Measurements from ENCODE around the gene FRAS1.
"Not testable (repeated sequence)": the region's sequence is repeated elsewhere in the genome, so short reads cannot be mapped to it uniquely, and the experiment has no call there.

Gene FRAS1

GRCh38 chr4:78121338-78121904, 64.3 kb downstream of the FRAS1 start:
- DNase-seq (ENCODE audit: low spot score): no peak
- in situ Hi-C loops (cut with MboI; ENCODE audit: low sequenced_read_pairs, unreplicated experiment): no loop called here
- no peak for TF ChIP-seq CTCF (IDR thresholded peaks at IDR 0.05; ENCODE audit: borderline replicate concordance, control extremely low read depth, extremely low read depth, insufficient read depth, missing control alignments)

- DNase-seq (ENCODE audit: low spot score); in situ Hi-C loops (cut with MboI; ENCODE audit: low sequenced_read_pairs, unreplicated experiment): not testable (repeated sequence)
Measured at GRCh38 chr4:78125834-78126331, 68.8 kb downstream of the FRAS1 start.

GRCh38 chr4:78129383-78130108, 72.4 kb downstream of the FRAS1 start:
- no peak for DNase-seq (ENCODE audit: low spot score)
- no peak for TF ChIP-seq CTCF (IDR thresholded peaks at IDR 0.05; ENCODE audit: borderline replicate concordance, control extremely low read depth, extremely low read depth, insufficient read depth, missing control alignments)
- in situ Hi-C loops (cut with MboI; ENCODE audit: low sequenced_read_pairs, unreplicated experiment): no loop called here

- TF ChIP-seq CTCF (IDR thresholded peaks at IDR 0.05; ENCODE audit: borderline replicate concordance, control extremely low read depth, extremely low read depth, insufficient read depth, missing control alignments): no peak
- no peak for DNase-seq (ENCODE audit: low spot score)
- in situ Hi-C loops (cut with MboI; ENCODE audit: low sequenced_read_pairs, unreplicated experiment): no loop called here
Measured at GRCh38 chr4:78131403-78131802, 74.3 kb downstream of the FRAS1 start.

GRCh38 chr4:78136109-78137081, 79.3 kb downstream of the FRAS1 start:
- DNase-seq (ENCODE audit: low spot score): no peak
- in situ Hi-C loops (cut with MboI; ENCODE audit: low sequenced_read_pairs, unreplicated experiment): no loop called here
- TF ChIP-seq CTCF (IDR thresholded peaks at IDR 0.05; ENCODE audit: borderline replicate concordance, control extremely low read depth, extremely low read depth, insufficient read depth, missing control alignments): no peak

- DNase-seq (ENCODE audit: low spot score): no peak
- TF ChIP-seq CTCF (IDR thresholded peaks at IDR 0.05; ENCODE audit: borderline replicate concordance, control extremely low read depth, extremely low read depth, insufficient read depth, missing control alignments): no peak
- in situ Hi-C loops (cut with MboI; ENCODE audit: low sequenced_read_pairs, unreplicated experiment): no loop called here
Measured at GRCh38 chr4:78137532-78137931, 80.4 kb downstream of the FRAS1 start.

Data from GM13976 (cell line).